ENCODE results near the gene RPAIN. TPM values are rescaled to one million over a fixed set of nuclear protein-coding genes. Genes with fewer than 3 reads are reported as not detected.

Gene RPAIN, protein sequence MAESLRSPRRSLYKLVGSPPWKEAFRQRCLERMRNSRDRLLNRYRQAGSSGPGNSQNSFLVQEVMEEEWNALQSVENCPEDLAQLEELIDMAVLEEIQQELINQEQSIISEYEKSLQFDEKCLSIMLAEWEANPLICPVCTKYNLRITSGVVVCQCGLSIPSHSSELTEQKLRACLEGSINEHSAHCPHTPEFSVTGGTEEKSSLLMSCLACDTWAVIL
- polyA plus RNA-seq (2013, experiment 1 of 2; ENCODE audit: insufficient read length), result 32.6 TPM
- polyA plus RNA-seq (2013, experiment 2 of 2; ENCODE audit: insufficient read length), result 30.5 TPM

- peak; percentile 86 for DNase-seq
Measured at GRCh38 chr17:5419959-5420653, at the start of gene RPAIN. TSS of gene RPAIN (plus strand) at chr17:5420182. CDS start at chr17:5420211, 29 bp downstream.

DNA sequence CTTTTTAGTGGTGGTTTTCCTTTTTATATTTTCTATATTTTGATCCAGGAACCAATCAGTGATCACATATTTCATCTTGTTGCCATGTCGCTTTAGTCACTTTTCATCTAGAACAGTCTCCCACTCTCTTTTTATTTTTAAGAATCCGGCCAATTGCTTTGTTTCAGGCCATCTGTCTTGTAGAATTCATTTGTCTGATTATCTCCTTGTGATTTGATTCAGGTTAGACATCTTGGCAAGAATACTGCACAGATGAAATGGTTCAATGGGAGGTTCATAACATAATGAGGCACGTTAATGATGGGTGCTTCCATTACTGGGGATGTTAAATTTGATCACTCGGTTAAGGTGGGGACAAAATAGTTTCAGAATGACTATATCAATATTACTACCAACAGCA, 49.6 kb upstream of the RPAIN start:
- no peak for DNase-seq

DNA sequence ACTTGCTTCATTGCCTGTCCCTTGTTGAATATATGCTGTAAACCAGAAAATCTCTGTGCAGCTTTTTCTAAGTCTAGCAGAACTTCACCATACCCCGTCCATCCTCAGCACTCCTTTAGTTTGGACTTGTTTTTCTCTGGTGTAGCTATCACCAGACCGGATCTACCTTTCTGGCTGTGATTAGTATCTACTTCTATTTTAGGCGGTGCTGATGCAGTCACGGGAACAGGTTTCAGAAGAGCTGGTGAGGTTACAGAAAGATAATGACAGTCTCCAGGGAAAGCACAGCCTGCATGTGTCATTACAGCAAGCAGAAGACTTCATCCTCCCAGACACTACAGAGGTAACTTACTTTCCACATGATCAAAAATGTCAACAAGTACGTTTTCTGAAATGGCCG, 46.9 kb upstream of the RPAIN start:
- DNase-seq, result no peak

DNA sequence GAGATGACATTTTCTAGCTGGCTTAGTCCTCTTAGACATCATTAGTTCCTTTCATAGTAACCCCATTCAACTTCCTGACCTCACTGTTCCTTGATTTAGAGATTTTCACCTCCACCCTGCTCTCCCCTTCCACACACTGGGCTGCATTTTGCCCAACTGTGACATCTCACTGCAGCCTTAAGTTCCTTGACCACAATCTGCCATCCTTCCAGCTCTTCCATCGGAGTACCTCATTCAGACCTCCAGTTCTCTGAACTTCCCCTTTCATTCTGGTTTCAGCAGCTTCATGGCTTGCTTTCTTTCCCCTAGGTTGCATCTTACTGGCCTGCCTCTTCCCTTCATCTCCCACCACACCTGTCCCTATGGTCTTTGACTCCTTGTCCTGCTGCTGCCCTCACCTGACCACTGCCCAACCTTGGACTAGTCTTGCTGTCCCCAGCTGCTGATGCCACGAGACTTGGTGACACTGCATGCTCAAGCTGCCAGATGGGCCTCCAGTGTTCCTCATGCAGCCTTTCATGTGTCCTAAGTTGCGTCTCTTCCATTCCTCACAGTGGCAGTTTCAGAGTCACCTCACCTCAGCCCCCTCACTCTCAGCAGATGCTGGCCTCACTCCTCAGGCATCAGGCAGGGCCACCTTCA, 41.3 kb upstream of the RPAIN start:
- DNase-seq, result no peak

GRCh38 chr17:5379351-5380107, 40.5 kb upstream of the RPAIN start:
- no peak for DNase-seq

GRCh38 chr17:5380491-5381135, 39.4 kb upstream of the RPAIN start:
- DNase-seq, result no peak

- DNase-seq, result no peak
Measured at GRCh38 chr17:5381542-5381941, 38.4 kb upstream of the RPAIN start.

DNA sequence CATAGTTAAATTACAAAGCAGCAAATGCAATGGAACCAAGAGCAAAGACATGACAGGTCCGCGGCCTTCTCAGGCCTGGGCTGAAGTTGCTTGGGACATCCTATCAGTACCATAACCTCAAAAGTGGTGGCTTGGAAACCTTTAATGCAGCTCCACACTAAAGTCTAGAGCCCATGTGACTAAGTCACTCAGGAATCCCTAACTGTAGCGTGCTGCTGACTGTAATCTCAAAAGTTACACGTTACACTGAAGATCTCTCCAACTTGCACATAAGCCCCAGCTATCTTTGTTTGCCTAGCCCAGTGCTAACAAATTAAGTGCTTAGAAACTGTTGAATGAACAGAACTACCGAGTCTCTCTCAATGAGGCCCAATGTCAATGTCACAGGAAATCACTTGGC, 28.3 kb upstream of the RPAIN start:
- DNase-seq, result no peak

DNA sequence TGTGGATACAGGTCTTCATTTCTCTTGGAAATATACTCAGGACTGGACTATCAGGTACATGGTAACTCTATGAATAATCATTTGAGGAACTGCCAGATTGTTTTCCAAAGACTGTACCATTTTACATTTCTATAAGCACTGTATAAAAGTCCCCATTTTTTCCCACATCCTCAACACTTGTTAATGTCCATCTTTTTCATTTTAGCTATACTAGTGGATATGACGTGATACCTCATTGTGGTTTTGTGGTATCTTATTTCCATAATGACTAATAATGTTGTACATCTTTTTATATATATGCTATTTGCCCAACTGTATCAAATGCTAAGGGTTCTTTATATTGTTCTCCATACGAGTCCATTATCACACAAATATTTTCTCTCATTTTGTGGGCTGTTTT, 23.4 kb upstream of the RPAIN start:
- DNase-seq, result no peak

DNA sequence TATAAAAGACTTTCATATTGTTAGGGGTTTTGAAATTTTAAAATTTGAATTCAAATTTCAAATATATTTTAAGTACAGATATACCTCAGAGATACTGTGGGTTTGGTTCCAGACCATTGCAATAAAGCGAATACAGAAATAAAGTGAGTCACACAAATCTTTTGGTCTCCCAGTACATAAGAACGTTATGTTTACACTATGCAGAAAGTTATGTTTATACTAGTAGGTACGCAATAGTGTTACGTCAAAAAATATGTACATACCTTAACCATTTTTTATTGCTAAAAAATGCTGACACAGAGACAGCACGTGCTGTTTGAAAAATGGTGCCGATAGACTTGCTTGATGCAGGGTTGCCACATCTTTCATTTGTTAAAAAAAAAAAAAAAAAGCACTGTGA, 20.2 kb upstream of the RPAIN start:
- no peak for DNase-seq

GRCh38 chr17:5405400-5405799, 14.6 kb upstream of the RPAIN start:
- DNase-seq, result no peak

- DNase-seq, result no peak
Measured at GRCh38 chr17:5408186-5408585, 11.8 kb upstream of the RPAIN start.

- DNase-seq, result no peak
Measured at GRCh38 chr17:5410594-5411272, 9.2 kb upstream of the RPAIN start.

- DNase-seq, result peak; percentile 77
Measured at GRCh38 chr17:5413682-5414081, 6.3 kb upstream of the RPAIN start.

DNA sequence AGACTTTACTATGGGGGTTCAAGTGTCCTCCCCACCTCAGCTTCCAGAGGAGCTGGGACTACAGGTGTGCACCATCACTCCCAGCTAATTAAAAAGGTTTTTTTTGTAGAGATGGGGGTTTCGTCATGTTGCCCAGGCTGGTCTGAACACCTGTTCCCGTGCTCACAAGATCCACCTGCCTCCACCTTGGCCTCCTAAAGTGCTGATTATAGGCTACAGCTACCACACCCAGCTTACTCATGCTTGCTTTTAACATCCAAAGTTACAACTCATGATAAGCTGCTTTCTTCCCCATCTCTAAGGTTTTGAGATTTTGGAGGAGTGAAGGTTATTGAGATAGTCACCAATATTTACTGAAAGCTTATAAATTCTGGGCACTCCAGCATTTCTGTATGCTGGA, 3.1 kb upstream of the RPAIN start:
- no peak for DNase-seq

DNA sequence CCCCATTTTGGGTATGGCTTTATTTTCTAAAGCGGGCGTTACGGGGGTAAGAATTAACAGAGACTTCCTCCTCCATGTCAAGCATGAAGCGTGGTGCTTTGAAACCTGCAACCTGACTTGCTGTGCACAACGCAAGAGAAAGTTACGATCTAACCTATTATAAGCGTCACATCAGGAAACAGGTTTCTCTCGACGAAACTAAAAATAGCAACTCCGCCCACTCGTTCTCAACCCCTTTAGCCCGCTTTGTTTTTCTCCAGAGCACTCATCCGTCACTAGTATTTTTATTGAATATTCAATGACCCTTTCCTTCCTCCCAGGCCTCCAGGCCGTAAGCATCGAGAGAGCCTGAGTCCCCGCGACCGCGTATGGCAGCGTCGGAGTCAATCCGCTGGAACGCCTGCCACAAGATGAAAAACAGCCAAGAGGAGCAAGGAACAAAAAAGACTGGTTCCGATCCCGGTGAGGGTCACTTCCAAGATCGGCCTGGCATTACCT, 1.1 kb upstream of the RPAIN start:
- no peak for DNase-seq

GRCh38 chr17:5419356-5419958, 525 bp upstream of the RPAIN start, which contains the start of gene NUP88:
TSS of gene NUP88 (minus strand) at chr17:5419662. CDS start at chr17:5419650, 12 bp downstream.
- peak; percentile 99 for DNase-seq

DNA sequence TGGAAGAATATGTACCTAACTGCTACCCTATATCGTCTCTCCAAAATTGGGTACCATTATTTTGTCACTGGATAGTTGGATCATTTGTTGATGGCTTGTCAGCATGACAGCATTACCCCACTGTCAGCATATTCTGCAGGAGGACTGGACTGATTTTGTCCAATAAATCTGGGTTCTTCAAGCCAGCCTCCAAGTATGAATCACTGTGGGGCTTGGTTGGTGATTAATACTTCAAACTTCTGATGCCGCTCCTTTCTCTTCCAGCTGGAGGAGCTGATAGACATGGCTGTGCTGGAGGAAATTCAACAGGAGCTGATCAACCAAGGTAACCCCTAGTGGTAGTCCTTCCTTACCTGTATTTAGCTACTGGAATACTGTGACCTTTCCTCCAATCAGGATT, 2.5 kb downstream of the RPAIN start:
- peak; percentile 78 for DNase-seq

DNA sequence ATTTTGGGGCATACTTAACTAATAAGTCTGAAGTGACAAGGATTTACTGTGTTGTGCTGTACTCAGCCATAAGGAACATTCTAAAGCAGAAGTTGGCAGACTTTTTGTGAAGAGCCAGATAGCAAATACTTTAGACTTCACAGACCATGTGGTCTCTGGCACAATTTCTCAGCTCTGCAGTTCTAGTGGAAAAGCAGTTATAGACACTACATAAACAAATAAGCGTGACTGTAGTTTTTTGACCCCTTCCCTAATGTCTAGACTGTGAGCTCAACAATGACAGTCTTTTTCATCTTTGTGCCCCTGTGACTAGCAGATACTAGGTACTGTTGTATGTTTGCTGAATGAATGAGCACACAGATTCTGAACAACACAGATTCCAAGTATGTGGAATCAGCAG, 4.9 kb downstream of the RPAIN start:
- no peak for DNase-seq

DNA sequence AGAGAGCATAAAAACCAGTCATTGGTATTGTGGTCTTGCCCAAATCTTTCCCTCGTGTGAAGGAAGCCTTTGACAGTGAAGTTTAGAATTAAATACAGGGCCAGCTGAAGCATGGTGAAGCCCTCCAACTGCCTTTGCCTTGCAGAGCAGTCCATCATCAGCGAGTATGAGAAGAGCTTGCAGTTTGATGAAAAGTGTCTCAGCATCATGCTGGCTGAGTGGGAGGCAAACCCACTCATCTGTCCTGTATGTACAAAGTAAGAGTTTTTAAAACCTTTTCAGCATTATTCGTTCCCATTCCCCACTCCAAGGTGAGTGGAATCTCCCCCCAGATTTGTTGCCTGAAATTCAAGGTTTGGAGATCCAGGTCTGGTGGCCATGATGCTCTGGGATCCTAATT, 5.8 kb downstream of the RPAIN start:
- no peak for DNase-seq

GRCh38 chr17:5429191-5429887, 9.4 kb downstream of the RPAIN start:
- DNase-seq, result no peak
